Aorta (tissue), 5 donors: Measurements from ENCODE around the gene PTPRB. TPM values are rescaled to one million over a fixed set of nuclear protein-coding genes. Genes with fewer than 3 reads are reported as not detected.
A peak's percentile ranks its signal among the peaks of the same experiment; 100 is the strongest.

Experiments
- ATAC-seq: fragments of 200-7000 bp; cut with Tn5 transposase; one replicate; pipeline ENCODE4 v1.9.1; 2022; ENCODE audit warnings: moderate library complexity; ENCODE audit not compliant: low FRiP score
- DNase-seq, 2 donors: peaks; one replicate each; pipeline ENCODE4 v3.0.0-alpha.2; 2020
- H3K27ac ChIP-seq, 2 donors: one replicate each; pipeline ENCODE4 v1.5.1; 2013; ENCODE audit warnings: low read length in 2 of 2, mild to moderate bottlenecking in 2 of 2, moderate library complexity in 2 of 2, control low read depth in 1 of 2, inconsistent platforms in 1 of 2, low read depth in 1 of 2
- H3K27me3 ChIP-seq, 2 donors: one replicate each; pipeline ENCODE4 v1.6.1; 2013; ENCODE audit warnings: control low read depth in 1 of 2, low read length in 1 of 2, mild to moderate bottlenecking in 1 of 2, moderate library complexity in 1 of 2; ENCODE audit not compliant: insufficient read depth in 2 of 2, control insufficient read depth in 1 of 2
- H3K36me3 ChIP-seq, 2 donors: one replicate each; pipeline ENCODE4 v1.6.1; 2013; ENCODE audit warnings: control low read depth in 1 of 2, low read length in 1 of 2, mild to moderate bottlenecking in 1 of 2; ENCODE audit not compliant: insufficient read depth in 2 of 2, control insufficient read depth in 1 of 2
- H3K4me1 ChIP-seq, 2 donors: one replicate each; pipeline ENCODE4 v1.6.1; 2013; ENCODE audit warnings: low read length in 2 of 2, control low read depth in 1 of 2, mild to moderate bottlenecking in 1 of 2, moderate library complexity in 1 of 2; ENCODE audit not compliant: insufficient read depth in 2 of 2, control insufficient read depth in 1 of 2
- H3K4me3 ChIP-seq, 2 donors: one replicate each; pipeline ENCODE4 v1.5.1; 2013; ENCODE audit warnings: low read length in 2 of 2, control low read depth in 1 of 2, mild to moderate bottlenecking in 1 of 2
- H3K9me3 ChIP-seq: one replicate; pipeline ENCODE4 v1.6.1; 2013; ENCODE audit warnings: mild to moderate bottlenecking, low read length; ENCODE audit not compliant: control insufficient read depth
- WGBS, 2 donors: extraction: QIAGEN DNeasy Blood & Tissue Kit; methylation state at CpG; one replicate each; pipeline ENCODE4 v1.1.7; 2013; 5-methylcytosine and 5-hydroxymethylcytosine counted together
- intact Hi-C, 2 donors: fragments of 100-400 bp; cut with DNase I; formaldehyde crosslinking; loops; one replicate each; pipeline versions ENCODE4 v1.14.2 to v1.15.0; 2022
- polyA plus RNA-seq, 2 donors: library from polyadenylated mRNA; stranded (reverse); fragments of 200-250 nt; gene quantifications; one replicate each; pipeline ENCODE4 v1.2.3, GENCODE V29; 2013
- total RNA-seq, 2 donors: library from RNA; stranded (reverse); fragmentation: NEBNext Ultra II Directional; extraction: Animal tissue kit (Norgen Biotek cat#: 25700); gene quantifications; one replicate each; pipeline ENCODE4 v1.2.1, GENCODE V29; 2021
- donor health status: healthy with polysubstance abuse.
- donor health status: Bipolar disorder and iron deficiency.
- donor health status: DM: no; HTN: no; CAD: no.
- donor health status: DM: no; HTN: no; CAD: no.
- donor health status: DM: yes; HTN: yes; CAD: no.

PTPRB gene
- total and polyA plus RNA-seq, 4 donors: 0.25 to 53.2 (median 20.1) TPM

- no peak for ATAC-seq
- WGBS, 2 donors: 92 to 95% methylated on average over 2 of the region's 2 CpGs
- intact Hi-C loops: no loop called here
Measured at GRCh38 chr12:70648191-70648590, 11.0 kb upstream of the PTPRB start.

GRCh38 chr12:70646850-70647249 lies 9.6 kb upstream of the PTPRB start:
- ATAC-seq: no peak

More at GRCh38 chr12:70648191-70648590, 11.0 kb upstream of the PTPRB start:
- peaks cover 2 to 6% of the 10 kb centered on the region in 2 donors for H3K4me1 ChIP-seq
- H3K27ac ChIP-seq: no peak overlapping the region
- no peak for DNase-seq
- H3K9me3 ChIP-seq: no peaks in the 10 kb centered on the region
- no peak overlapping the region for H3K4me3 ChIP-seq
- no peaks in the 10 kb centered on the region for H3K27me3 ChIP-seq
- no peaks in the 10 kb centered on the region for H3K36me3 ChIP-seq

GRCh38 chr12:70645494-70646317 lies 8.5 kb upstream of the PTPRB start:
- DNase-seq (peak; percentile 73 to 75), ATAC-seq (peak; percentile 82)
- Histone ChIP-seq H3K27ac (no peak overlapping the region), H3K4me1 (peaks cover 2 to 6% of the 10 kb centered on the region in 2 donors), H3K27me3 (no peaks in the 10 kb centered on the region), H3K4me3 (peak overlapping the region in 1 of 2 donors; percentile 41), H3K36me3 (no peaks in the 10 kb centered on the region), H3K9me3 (no peaks in the 10 kb centered on the region)
- intact Hi-C loops: no loop called here
- WGBS, 2 donors: 6 to 7% methylated on average over 10 of the region's 10 CpGs

More at GRCh38 chr12:70646850-70647249, 9.6 kb upstream of the PTPRB start:
- Histone ChIP-seq H3K36me3 (no peaks in the 10 kb centered on the region), H3K9me3 (no peaks in the 10 kb centered on the region), H3K4me1 (peaks cover 2 to 6% of the 10 kb centered on the region in 2 donors), H3K27me3 (no peaks in the 10 kb centered on the region), H3K27ac (no peak overlapping the region), H3K4me3 (no peak overlapping the region)
- no peak for DNase-seq
- intact Hi-C loops: no loop called here
- WGBS, 2 donors: 56 to 66% methylated on average over 1 of the region's 1 CpG

GRCh38 chr12:70644861-70645260 lies 7.6 kb upstream of the PTPRB start:
- Histone ChIP-seq H3K27me3 (no peaks in the 10 kb centered on the region), H3K9me3 (no peaks in the 10 kb centered on the region), H3K27ac (no peak overlapping the region), H3K4me3 (no peak overlapping the region), H3K36me3 (no peaks in the 10 kb centered on the region), H3K4me1 (peaks cover 2 to 6% of the 10 kb centered on the region in 2 donors)
- intact Hi-C loops: no loop called here
- no peak for ATAC-seq
- 77 to 86% methylated on average over 2 of the region's 2 CpGs for WGBS, 2 donors
- no peak for DNase-seq

- peaks cover 2 to 6% of the 10 kb centered on the region in 2 donors for H3K4me1 ChIP-seq
- no peak overlapping the region for H3K27ac ChIP-seq
- ATAC-seq (no peak), DNase-seq (no peak)
- no peaks in the 10 kb centered on the region for H3K27me3 ChIP-seq
- intact Hi-C loops: no loop called here
- no peak overlapping the region for H3K4me3 ChIP-seq
- 78 to 89% methylated on average over 3 of the region's 3 CpGs for WGBS, 2 donors
- H3K36me3 ChIP-seq: no peaks in the 10 kb centered on the region
- H3K9me3 ChIP-seq: no peaks in the 10 kb centered on the region
Measured at GRCh38 chr12:70643939-70644338, 6.7 kb upstream of the PTPRB start.

GRCh38 chr12:70641691-70642090 lies 4.5 kb upstream of the PTPRB start:
- DNase-seq (no peak), ATAC-seq (no peak)
- H3K36me3 ChIP-seq: no peaks in the 10 kb centered on the region
- 31 to 42% methylated on average over 2 of the region's 2 CpGs for WGBS, 2 donors
- no peak overlapping the region for H3K27ac ChIP-seq
- H3K4me3 ChIP-seq: no peak overlapping the region
- intact Hi-C loops: no loop called here
- H3K4me1 ChIP-seq: peaks cover 0 to 2% of the 10 kb centered on the region in 2 donors
- no peaks in the 10 kb centered on the region for H3K27me3 ChIP-seq
- H3K9me3 ChIP-seq: no peaks in the 10 kb centered on the region

GRCh38 chr12:70640901-70641300 lies 3.7 kb upstream of the PTPRB start:
- DNase-seq: no peak
- H3K4me1 ChIP-seq: no peaks in the 10 kb centered on the region
- no peaks in the 10 kb centered on the region for H3K27me3 ChIP-seq
- H3K36me3 ChIP-seq: no peaks in the 10 kb centered on the region
- no peak overlapping the region for H3K27ac ChIP-seq
- H3K4me3 ChIP-seq: no peak overlapping the region
- no peak for ATAC-seq
- intact Hi-C loops: no loop called here
- no peaks in the 10 kb centered on the region for H3K9me3 ChIP-seq
- WGBS, 2 donors: 96 to 100% methylated on average over 1 of the region's 1 CpG

- no peak overlapping the region for H3K4me3 ChIP-seq
- no peak overlapping the region for H3K27ac ChIP-seq
- ATAC-seq (no peak), DNase-seq (no peak)
- no peaks in the 10 kb centered on the region for H3K4me1 ChIP-seq
- H3K36me3 ChIP-seq: no peaks in the 10 kb centered on the region
- H3K9me3 ChIP-seq: no peaks in the 10 kb centered on the region
- intact Hi-C loops: no loop called here
- 98 to 99% methylated on average over 2 of the region's 2 CpGs for WGBS, 2 donors
- no peaks in the 10 kb centered on the region for H3K27me3 ChIP-seq
Measured at GRCh38 chr12:70639535-70639934, 2.3 kb upstream of the PTPRB start.
